Measurements from ENCODE around the gene PHLDB3. TPM values are rescaled to one million over a fixed set of nuclear protein-coding genes. Genes with fewer than 3 reads are reported as not detected.

Gene PHLDB3
- total RNA-seq, 1 experiment from 2014 or later = 8.5 TPM

- peaks cover 0 to 3% (median 0%) of the 10 kb centered on the region in 3 experiments; a peak in 2 of 7 replicates for H3K36me3 Mint-ChIP-seq (ENCODE audit: insufficient read depth in 1 of 3, low read depth in 3 of 3)
- WGBS (ENCODE audit: extremely low coverage, insufficient read length, low lambda C conversion rate) = no CpG with 5 or more reads among the region's 8 CpGs
- no peak for TF ChIP-seq CTCF (conservative IDR thresholded peaks at IDR 0.05)
- no peaks in the 10 kb centered on the region for H3K23me2 ChIP-seq (ENCODE audit: insufficient read length, low read depth, low read length, poor library complexity, severe bottlenecking)
- no peaks in the 10 kb centered on the region for H3K27me3 ChIP-seq (ENCODE audit: insufficient read depth, low read length)
- H3K9me3 ChIP-seq (ENCODE audit: control insufficient read depth, low read depth, low read length) = no peaks in the 10 kb centered on the region
- H3K79me2 ChIP-seq (ENCODE audit: insufficient read depth, low read length) = no peaks in the 10 kb centered on the region
- no peak overlapping the region for H4K91ac ChIP-seq (ENCODE audit: insufficient read length, low read depth, low read length)
- no peak overlapping the region for H2AK5ac ChIP-seq (ENCODE audit: insufficient read length, low read length)
- no peak overlapping the region for H2AFZ ChIP-seq (ENCODE audit: low read length)
- H3K18ac ChIP-seq (ENCODE audit: insufficient read length, low read depth, low read length) = no peak overlapping the region
- H3K4me1 Mint-ChIP-seq = no peaks in the 10 kb centered on the region
- no peak overlapping the region for H3K56ac ChIP-seq (ENCODE audit: insufficient read length, low read depth, low read length)
- DNase-seq = no peak
- no peak overlapping the region for H2BK15ac ChIP-seq (ENCODE audit: low read depth, low read length)
- no peaks in the 10 kb centered on the region for H3K4me1 ChIP-seq (ENCODE audit: insufficient read depth, low read length)
- H3K4me2 ChIP-seq (ENCODE audit: insufficient read depth, insufficient read length, low read length) = no peak overlapping the region
- H4K5ac ChIP-seq (ENCODE audit: insufficient read length, low read depth, low read length) = no peak overlapping the region
- no peak overlapping the region for H2BK12ac ChIP-seq (ENCODE audit: insufficient read length, low read depth, low read length)
- no peaks in the 10 kb centered on the region for H3K79me1 ChIP-seq (ENCODE audit: insufficient read depth, low read depth, low read length, poor library complexity, severe bottlenecking)
- no peak overlapping the region for H3K9ac ChIP-seq (ENCODE audit: extremely low read depth, insufficient read length, low read length)
- H3K4me3 Mint-ChIP-seq = no peak overlapping the region
- no peak overlapping the region for H2BK5ac ChIP-seq (ENCODE audit: insufficient read length, low read length)
- no peaks in the 10 kb centered on the region for H3K27me3 Mint-ChIP-seq (ENCODE audit: low read depth)
- no peak overlapping the region for H2BK20ac ChIP-seq (ENCODE audit: low read depth, low read length, poor library complexity, severe bottlenecking)
- no peak overlapping the region for H2BK120ac ChIP-seq (ENCODE audit: low read depth, low read length, poor library complexity, severe bottlenecking)
- H3K4ac ChIP-seq (ENCODE audit: low read depth, low read length) = no peak overlapping the region
- H4K8ac ChIP-seq (replicated peaks; ENCODE audit: insufficient read length, low read depth, low read length) = no peak overlapping the region
- no peak overlapping the region for H3K23ac ChIP-seq (ENCODE audit: insufficient read length, low read depth, low read length)
- no peak overlapping the region for H3K27ac ChIP-seq (ENCODE audit: insufficient read length, low read depth, low read length)
- H4K20me1 ChIP-seq (ENCODE audit: control insufficient read depth, insufficient read depth, insufficient read length) = no peaks in the 10 kb centered on the region
- H3K9me3 Mint-ChIP-seq = no peaks in the 10 kb centered on the region
- H3K27ac Mint-ChIP-seq = no peak overlapping the region; a peak in 1 of 7 replicates
- no peak overlapping the region for H3T11ph ChIP-seq (ENCODE audit: low read length)
- H3K14ac ChIP-seq (ENCODE audit: insufficient read depth, low read length) = no peak overlapping the region
These were observed 16.4 kb downstream of the PHLDB3 start for GRCh38 chr19:43488179-43488578.
